GM23338 (cell line): ENCODE data around the gene ASAH2. TPM values are rescaled to one million over a fixed set of nuclear protein-coding genes. Genes with fewer than 3 reads are reported as not detected.

Source experiments
- ATAC-seq: fragments of 200-7000 bp; cut with Tn5 transposase; 3 replicates; pipeline ENCODE4 v1.9.1; 2020
- DNase-seq: peaks from one replicate; pipeline ENCODE4 v3.0.0-alpha.2; 2015; ENCODE audit warnings: low spot score
- H2AFZ ChIP-seq: fragments of 200-600 bp; sonication (generic); 2 replicates; pipeline ENCODE4 v1.8.0; 2016; ENCODE audit warnings: antibody characterized with exemption, mild to moderate bottlenecking, moderate library complexity
- H3F3A ChIP-seq: fragments of 200-600 bp; sonication (generic); replicated peaks from 2 replicates; pipeline ENCODE4 v1.8.0; 2017; ENCODE audit warnings: antibody characterized with exemption, mixed run types, low read depth
- H3K27ac ChIP-seq: fragments of 200-600 bp; sonication (generic); 2 replicates; pipeline ENCODE4 v1.6.1; 2016; ENCODE audit warnings: low read depth
- H3K27me3 ChIP-seq: fragments of 200-600 bp; sonication (generic); 2 replicates; pipeline ENCODE4 v1.8.0; 2016; ENCODE audit warnings: mild to moderate bottlenecking, mixed run types, moderate library complexity; ENCODE audit not compliant: insufficient read depth
- H3K36me3 ChIP-seq: fragments of 200-600 bp; sonication (generic); 2 replicates; pipeline ENCODE4 v1.8.0; 2016; ENCODE audit warnings: mild to moderate bottlenecking; ENCODE audit not compliant: insufficient read depth
- H3K4me1 ChIP-seq: fragments of 200-600 bp; sonication (generic); 2 replicates; pipeline ENCODE4 v1.8.0; 2016; ENCODE audit warnings: mild to moderate bottlenecking, moderate library complexity; ENCODE audit not compliant: insufficient read depth
- H3K4me2 ChIP-seq: fragments of 200-600 bp; sonication (generic); 2 replicates; pipeline ENCODE4 v1.7.1; 2017; ENCODE audit warnings: mixed run types
- H3K4me3 ChIP-seq: fragments of 200-600 bp; sonication (generic); 2 replicates; pipeline ENCODE4 v1.6.1; 2016; ENCODE audit warnings: mixed run types
- H3K79me2 ChIP-seq: fragments of 200-600 bp; sonication (generic); replicated peaks from 2 replicates; pipeline ENCODE4 v1.8.0; 2017; ENCODE audit warnings: mild to moderate bottlenecking; ENCODE audit not compliant: insufficient read depth
- H3K9me2 ChIP-seq: fragments of 200-600 bp; sonication (generic); 2 replicates; pipeline ENCODE4 v1.8.0; 2017; ENCODE audit not compliant: insufficient read depth
- H4K20me1 ChIP-seq: fragments of 200-600 bp; sonication (generic); replicated peaks from 2 replicates; pipeline ENCODE4 v1.8.0; 2017; ENCODE audit warnings: mild to moderate bottlenecking; ENCODE audit not compliant: insufficient read depth
- H3K27ac Mint-ChIP-seq: 2 replicates; pipeline ENCODE4 v1.8.0; 2020; ENCODE audit warnings: inconsistent platforms, mild to moderate bottlenecking, moderate library complexity, mixed read lengths
- H3K27me3 Mint-ChIP-seq: 3 replicates; pipeline ENCODE4 v1.8.0; 2022; ENCODE audit warnings: low read depth, mild to moderate bottlenecking, moderate library complexity, mixed read lengths, inconsistent platforms; ENCODE audit not compliant: insufficient read depth, poor library complexity
- H3K36me3 Mint-ChIP-seq: 3 replicates; pipeline ENCODE4 v1.8.0; 2021; ENCODE audit warnings: low read depth, mild to moderate bottlenecking, inconsistent platforms, moderate library complexity, mixed read lengths
- H3K4me1 Mint-ChIP-seq: 3 replicates; pipeline ENCODE4 v1.8.0; 2020; ENCODE audit warnings: mild to moderate bottlenecking, inconsistent platforms, mixed read lengths
- H3K4me3 Mint-ChIP-seq: 3 replicates; pipeline ENCODE4 v1.8.0; 2021; ENCODE audit warnings: moderate library complexity, mild to moderate bottlenecking, inconsistent platforms, mixed read lengths
- H3K9me3 Mint-ChIP-seq: 3 replicates; pipeline ENCODE4 v1.8.0; 2020; ENCODE audit warnings: moderate library complexity, mild to moderate bottlenecking, inconsistent platforms, mixed read lengths
- CREB1 ChIP-seq: fragments of 250-450 bp; sonication (Bioruptor Pico); IDR thresholded peaks from 2 replicates; pipeline ENCODE4 v1.5.0; 2020; ENCODE audit warnings: low read depth, mild to moderate bottlenecking, moderate library complexity
- CTCF ChIP-seq, 2 experiments: fragments of 200-600 bp in 1 of 2; sonication (generic) in 1 of 2; conservative IDR thresholded peaks; 2 replicates each; pipeline versions ENCODE4 v1.5.1 to v1.6.1; 2016 to 2017; ENCODE audit warnings: antibody characterized with exemption in 2 of 2, low read depth in 2 of 2, mild to moderate bottlenecking in 2 of 2, moderate library complexity in 1 of 2
- ETS1 ChIP-seq: IDR thresholded peaks from 2 replicates; pipeline ENCODE4 v1.6.1; 2016; ENCODE audit warnings: antibody characterized with exemption
- EZH2 ChIP-seq: fragments of 200-600 bp; sonication (generic); IDR thresholded peaks from one replicate; pipeline ENCODE4 v1.8.0; 2017; ENCODE audit warnings: antibody characterized with exemption, mild to moderate bottlenecking, low read depth; ENCODE audit not compliant: unreplicated experiment
- JUNB ChIP-seq: IDR thresholded peaks from one replicate; pipeline ENCODE4 v1.6.1; 2016; ENCODE audit warnings: antibody characterized with exemption; ENCODE audit not compliant: unreplicated experiment
- NANOG ChIP-seq: IDR thresholded peaks from 2 replicates; pipeline ENCODE4 v1.6.1; 2016; ENCODE audit warnings: antibody characterized with exemption, borderline replicate concordance
- ZNF331 ChIP-seq: fragments of 250-450 bp; sonication (Bioruptor Pico); IDR thresholded peaks from 2 replicates; pipeline ENCODE4 v1.5.0; 2020; ENCODE audit warnings: low read depth, mild to moderate bottlenecking, moderate library complexity
- ZNF462 ChIP-seq: fragments of 250-450 bp; sonication (Bioruptor Pico); IDR thresholded peaks from 2 replicates; pipeline ENCODE4 v1.5.0; 2020; ENCODE audit warnings: mild to moderate bottlenecking, moderate library complexity
- polyA plus RNA-seq: library from polyadenylated mRNA; unstranded; fragments of >200 nt; fragmentation: Nextera tagmentation; extraction: Ambion mirVana; gene quantifications from 2 replicates; pipeline ENCODE4 v1.2.1, GENCODE V29; 2016
- total RNA-seq: library from RNA; depleted of rRNA; stranded (reverse); fragments of >200 nt; shearing (Covaris generic); gene quantifications from 2 replicates; pipeline ENCODE4 v1.2.3, GENCODE V29; 2014

The ASAH2 gene
- total and polyA plus RNA-seq, 2 experiments from 2014 or later = 0.17 to 0.92 TPM

GRCh38 chr10:50211670-50212069 lies 39.6 kb downstream of the ASAH2 start:
- ATAC-seq (no peak), DNase-seq (no peak)
- H3K27ac ChIP-seq = no peak overlapping the region
- H3K36me3 ChIP-seq = no peaks in the 10 kb centered on the region
- H3K4me2 ChIP-seq = no peak overlapping the region
- Mint-ChIP-seq H3K27me3 (no peaks in the 10 kb centered on the region), H3K4me1 (peaks cover 3% of the 10 kb centered on the region; the same call in 2 of the 3 replicates), H3K4me3 (no peak overlapping the region), H3K9me3 (peaks cover 5% of the 10 kb centered on the region; the same call in 1 of the 3 replicates), H3K36me3 (no peaks in the 10 kb centered on the region; the same call in 2 of the 3 replicates), H3K27ac (no peak overlapping the region)
- H3K9me2 ChIP-seq = no peaks in the 10 kb centered on the region
- no peaks in the 10 kb centered on the region for H3F3A ChIP-seq
- no peaks in the 10 kb centered on the region for H4K20me1 ChIP-seq
- no peaks in the 10 kb centered on the region for H3K27me3 ChIP-seq
- no peak for TF ChIP-seq CREB1 (CRISPR knock-in tag)
- no peak for TF ChIP-seq ZNF331 (CRISPR knock-in tag)
- TF ChIP-seq NANOG = no peak
- TF ChIP-seq ETS1 = no peak
- TF ChIP-seq EZH2 = no peak
- TF ChIP-seq JUNB = no peak
- TF ChIP-seq CTCF (conservative IDR thresholded peaks at IDR 0.05; ENCODE audit: low read depth in 2 of 2) = no peak
- TF ChIP-seq ZNF462 (CRISPR knock-in tag) = no peak
- peaks cover 4% of the 10 kb centered on the region; the same call in 1 of the 2 replicates for H3K4me1 ChIP-seq
- H2AFZ ChIP-seq = no peak overlapping the region
- no peak overlapping the region for H3K4me3 ChIP-seq
- no peaks in the 10 kb centered on the region for H3K79me2 ChIP-seq
